NOMO-1 treated with dmso at 0.1 percent for 144 hours (cell line): Measurements from ENCODE around the gene SERPINA3.
"Not testable (repeated sequence)": the region's sequence is repeated elsewhere in the genome, so short reads cannot be mapped to it uniquely, and the experiment has no call there.

ENCODE experiments used
- DNase-seq: peaks from one replicate; lab custom pipeline; 2025; ENCODE audit not compliant: unreplicated experiment; lab: John Stamatoyannopoulos, UW

SERPINA3 gene

GRCh38 chr14:94584591-94585280 is 27.5 kb upstream of the SERPINA3 start:
- DNase-seq, result no peak

GRCh38 chr14:94586635-94587034 is 25.6 kb upstream of the SERPINA3 start:
- no peak for DNase-seq

GRCh38 chr14:94588311-94588710 is 23.9 kb upstream of the SERPINA3 start:
- no peak for DNase-seq

GRCh38 chr14:94591073-94591472 is 21.1 kb upstream of the SERPINA3 start:
- no peak for DNase-seq

DNA sequence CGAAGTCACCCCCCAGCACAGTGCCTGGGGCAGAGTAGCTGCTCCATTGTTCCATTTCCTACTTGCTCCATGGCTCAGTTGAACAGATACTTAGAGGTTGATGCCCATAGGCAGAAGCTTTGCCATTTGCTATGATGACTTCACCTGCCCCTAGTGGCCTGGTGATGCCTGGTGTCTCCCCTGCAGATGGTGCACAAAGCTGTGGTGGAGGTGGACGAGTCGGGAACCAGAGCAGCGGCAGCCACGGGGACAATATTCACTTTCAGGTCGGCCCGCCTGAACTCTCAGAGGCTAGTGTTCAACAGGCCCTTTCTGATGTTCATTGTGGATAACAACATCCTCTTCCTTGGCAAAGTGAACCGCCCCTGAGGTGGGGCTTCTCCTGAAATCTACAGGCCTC is 20.3 kb upstream of the SERPINA3 start:
- no peak for DNase-seq

DNA sequence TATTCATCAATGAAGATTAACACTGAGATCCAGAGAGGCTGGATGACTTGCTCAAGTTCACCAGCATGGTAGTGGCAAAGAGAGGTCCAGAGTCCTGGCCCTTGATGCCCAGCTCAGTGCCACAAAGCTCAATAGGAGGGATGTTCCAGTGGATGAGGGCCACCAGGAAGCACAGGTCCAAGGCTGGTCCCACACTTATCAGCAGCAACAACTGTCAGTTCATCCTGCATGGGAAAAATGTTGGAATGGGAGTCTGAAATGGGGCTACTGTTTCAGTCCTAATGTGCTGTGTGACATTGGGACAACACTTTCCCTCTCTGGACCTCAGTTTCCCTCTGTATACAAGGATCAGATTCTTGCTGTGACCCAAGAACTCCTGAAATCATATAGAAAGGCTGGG is 19.7 kb upstream of the SERPINA3 start:
- DNase-seq, result no peak

GRCh38 chr14:94593376-94593748 is 18.8 kb upstream of the SERPINA3 start:
- no peak for DNase-seq

DNA sequence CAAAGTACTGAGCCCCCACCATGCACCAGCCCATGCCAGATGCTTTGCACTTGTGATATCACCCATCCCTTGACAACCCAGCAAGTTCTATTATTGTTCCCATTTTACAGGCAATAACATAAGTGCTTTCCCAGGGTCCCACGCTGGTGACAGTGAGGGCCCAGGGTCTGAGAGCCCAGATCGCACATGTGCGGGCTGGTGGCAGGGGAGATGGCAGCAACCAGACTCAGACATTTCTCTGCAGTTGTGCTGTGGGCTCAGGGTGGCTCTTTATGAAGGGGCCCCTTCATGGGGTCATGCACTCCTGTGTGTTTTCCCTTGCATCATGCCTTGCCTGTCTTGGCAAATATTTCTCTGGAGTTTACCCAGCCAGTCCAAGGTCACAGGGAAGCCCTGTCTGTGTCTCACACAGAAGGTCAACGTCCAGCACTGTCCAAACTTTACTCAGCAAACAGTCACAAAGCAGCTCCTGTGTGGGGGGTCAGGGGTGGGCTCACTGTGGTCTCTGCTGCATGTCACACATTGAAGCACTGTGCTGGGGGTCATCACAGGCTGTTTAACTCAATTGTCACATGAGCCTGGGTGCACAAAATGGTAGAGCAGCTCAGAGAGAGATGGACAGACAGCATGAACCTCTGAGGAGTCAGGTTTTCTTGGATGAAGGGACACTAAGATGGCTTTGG is 18.3 kb upstream of the SERPINA3 start:
- DNase-seq, result no peak

DNA sequence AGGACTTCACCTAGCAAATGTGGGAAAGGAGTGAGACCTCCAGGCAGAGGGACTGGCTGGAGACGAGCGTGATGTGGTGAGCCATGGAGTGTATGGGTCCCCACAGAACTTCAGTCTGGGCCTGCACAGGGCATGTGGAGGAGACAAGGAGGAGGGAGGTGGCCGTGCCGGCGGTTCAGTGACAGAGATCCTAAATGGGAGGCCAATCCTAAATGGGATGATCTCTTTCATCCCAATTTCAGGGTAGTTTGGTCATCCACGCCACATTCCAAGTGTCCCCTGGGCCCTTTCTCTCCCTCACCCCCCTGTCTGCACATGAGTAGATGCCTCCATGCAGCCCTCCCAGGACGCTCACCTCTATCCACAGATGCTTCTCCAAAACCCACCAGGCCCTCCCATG is 17.8 kb upstream of the SERPINA3 start:
- DNase-seq, result no peak

- no peak for DNase-seq
Observed at GRCh38 chr14:94595912-94596311, 16.3 kb upstream of the SERPINA3 start.

DNA sequence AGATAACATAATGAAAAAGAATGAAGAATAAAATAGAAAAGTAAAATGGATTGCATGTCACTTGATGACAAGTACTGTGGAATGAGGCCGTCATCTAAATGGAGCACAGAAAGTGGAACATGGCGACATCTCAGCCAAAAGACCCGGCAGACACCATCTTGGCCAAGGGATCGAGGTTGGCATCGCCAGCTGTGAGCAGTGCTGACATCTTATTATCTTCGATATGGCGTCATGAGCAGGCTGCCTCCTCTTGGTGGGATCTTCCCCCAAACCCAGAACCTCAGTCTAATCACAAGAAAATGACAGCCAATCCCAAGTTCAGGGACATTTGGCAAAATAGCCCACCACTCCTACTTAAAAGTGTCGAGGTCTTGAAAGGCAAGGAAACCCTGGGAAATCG is 15.8 kb upstream of the SERPINA3 start:
- DNase-seq, result no peak

- DNase-seq, result no peak
Observed at GRCh38 chr14:94597788-94598187, 14.4 kb upstream of the SERPINA3 start.

DNA sequence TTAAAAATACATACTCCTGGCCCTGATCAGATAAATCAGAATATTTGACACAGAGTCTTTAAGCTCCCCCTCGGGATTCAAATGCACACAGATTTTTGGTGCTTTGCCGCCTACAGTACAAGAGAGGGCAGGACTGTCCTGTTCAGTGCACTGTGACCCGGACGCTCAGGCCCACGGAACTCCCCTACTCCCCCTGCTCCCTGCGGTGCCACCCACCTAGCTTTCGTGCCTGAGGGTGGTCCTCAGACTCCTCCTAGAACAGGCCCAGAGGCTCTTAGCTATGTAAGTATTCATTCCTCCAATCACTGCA is 13.7 kb upstream of the SERPINA3 start:
- DNase-seq, result no peak

GRCh38 chr14:94598816-94599655 is 13.2 kb upstream of the SERPINA3 start:
- DNase-seq, result no peak

- no peak for DNase-seq
Observed at GRCh38 chr14:94599656-94600004, 12.6 kb upstream of the SERPINA3 start.

DNA sequence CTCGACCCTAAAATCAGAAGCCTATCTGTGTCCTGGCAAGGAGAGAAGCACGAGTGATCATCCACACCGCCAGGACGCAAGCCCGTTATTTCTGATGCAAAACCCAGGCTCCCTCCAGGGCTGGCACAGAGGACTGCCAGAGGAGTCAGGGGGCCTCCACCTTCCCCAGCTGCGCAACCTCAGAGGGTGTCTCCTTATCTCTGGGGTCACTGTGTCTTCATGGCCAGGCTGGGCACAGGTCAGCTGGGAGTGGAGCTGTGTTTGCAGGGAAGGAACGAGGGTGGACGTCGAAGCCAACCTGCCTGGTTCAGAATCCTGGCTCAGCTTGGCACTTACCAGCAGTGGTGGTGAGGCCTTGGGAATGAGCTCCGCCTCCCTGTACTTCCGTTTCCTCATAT is 12.0 kb upstream of the SERPINA3 start:
- no peak for DNase-seq

- DNase-seq, result no peak
Observed at GRCh38 chr14:94601884-94602391, 10.3 kb upstream of the SERPINA3 start.

DNA sequence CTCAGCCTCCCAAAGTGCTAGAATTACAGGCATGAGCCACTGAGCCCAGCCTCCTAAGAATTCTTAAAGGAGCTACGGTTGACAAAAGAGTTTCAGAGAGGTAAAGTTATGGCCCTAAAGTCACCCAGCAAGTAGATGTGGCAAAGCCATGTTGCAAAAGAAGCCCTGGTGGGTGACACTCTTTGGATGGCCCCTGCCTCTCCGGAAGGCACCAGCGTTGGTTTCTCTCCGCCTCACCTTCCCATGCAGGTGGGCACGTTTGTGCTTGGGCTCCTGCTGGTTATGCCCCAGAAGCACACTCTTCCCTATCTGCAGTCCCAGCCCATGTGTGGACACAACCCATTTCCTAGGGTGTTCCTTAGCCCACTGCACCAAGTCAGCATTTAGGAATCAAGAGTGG is 9.5 kb upstream of the SERPINA3 start:
- DNase-seq, result no peak

- DNase-seq, result no peak
Observed at GRCh38 chr14:94605361-94605760, 6.8 kb upstream of the SERPINA3 start.

DNA sequence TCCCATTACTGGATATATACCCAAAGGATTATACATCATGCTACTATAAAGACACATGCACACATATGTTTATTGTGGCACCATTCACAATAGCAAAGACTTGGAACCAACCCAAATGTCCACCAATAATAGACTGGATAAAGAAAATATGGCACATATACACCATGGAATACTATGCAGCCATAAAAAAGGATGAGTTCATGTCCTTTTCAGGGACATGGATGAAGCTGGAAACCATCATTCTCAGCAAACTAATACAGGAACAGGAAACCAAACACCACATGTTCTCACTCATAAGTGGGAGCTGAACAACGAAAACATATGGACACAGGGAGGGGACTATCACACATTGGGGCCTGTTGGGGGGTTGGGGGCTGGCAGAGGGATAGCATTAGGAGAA is 3.2 kb upstream of the SERPINA3 start:
- DNase-seq, result not testable (repeated sequence)

GRCh38 chr14:94611179-94611578 is 1.0 kb upstream of the SERPINA3 start:
- DNase-seq, result no peak
